ENCODE measurements around the gene GRK3. TPM values are rescaled to one million over a fixed set of nuclear protein-coding genes. Genes with fewer than 3 reads are reported as not detected.

The GRK3 gene
- total and polyA plus RNA-seq, 2 of the 4 experiments (the other 2 are of a cell fraction) = 0.58 to 1.6 TPM

DNA sequence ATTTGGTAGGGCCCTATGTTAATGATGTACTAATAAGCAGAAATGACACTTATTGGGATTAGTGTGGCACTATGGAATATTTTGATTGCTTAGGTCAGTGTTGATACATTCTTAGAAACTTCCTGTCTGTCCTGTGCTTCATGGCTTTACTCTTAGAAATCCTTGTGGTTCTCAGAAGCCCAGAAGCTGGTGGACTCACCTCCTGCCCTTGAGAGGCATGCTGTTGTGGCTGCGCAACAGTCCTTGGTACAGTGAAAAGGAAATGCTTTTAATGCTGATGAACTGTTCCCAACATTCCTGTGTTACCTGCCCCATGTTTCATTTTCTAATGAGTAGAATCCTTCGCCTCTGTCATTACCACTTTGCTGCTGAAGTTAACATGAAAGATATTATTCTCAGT, 125.2 kb downstream of the GRK3 start:
- WGBS, 2 experiments (ENCODE audit: extremely low coverage in 2 of 2, insufficient read length in 1 of 2) = no CpG with 5 or more reads among the region's 2 CpGs
- H3K4me1 ChIP-seq (ENCODE audit: control insufficient read depth, insufficient read depth, low read length) = no peaks in the 10 kb centered on the region
- dilution Hi-C loops (cut with HindIII; ENCODE audit: low sequenced_read_pairs, unreplicated experiment) = no loop called here
- in situ Hi-C loops (cut with MboI; ENCODE audit: low sequenced_read_pairs) = no loop called here
- no peak overlapping the region for H3K4me3 ChIP-seq (ENCODE audit: insufficient read depth, low read depth, low read length)
- no peak overlapping the region for H3K18ac ChIP-seq (ENCODE audit: low read depth, low read length)
- no peak for ATAC-seq (ENCODE audit: low read depth)
- H3K56ac ChIP-seq (ENCODE audit: extremely low read depth, insufficient read depth, low read length) = no peak overlapping the region
- no peak overlapping the region for H2BK20ac ChIP-seq (ENCODE audit: low read depth, low read length)
- no peak overlapping the region for H4K91ac ChIP-seq (ENCODE audit: insufficient read depth, low read depth, low read length)
- no peak for TF ChIP-seq FOS (IDR thresholded peaks at IDR 0.05; ENCODE audit: low read depth, low read length)
- no peak for TF ChIP-seq CEBPB (IDR thresholded peaks at IDR 0.05; ENCODE audit: low read depth, low read length)
- TF ChIP-seq, protein P1, sequence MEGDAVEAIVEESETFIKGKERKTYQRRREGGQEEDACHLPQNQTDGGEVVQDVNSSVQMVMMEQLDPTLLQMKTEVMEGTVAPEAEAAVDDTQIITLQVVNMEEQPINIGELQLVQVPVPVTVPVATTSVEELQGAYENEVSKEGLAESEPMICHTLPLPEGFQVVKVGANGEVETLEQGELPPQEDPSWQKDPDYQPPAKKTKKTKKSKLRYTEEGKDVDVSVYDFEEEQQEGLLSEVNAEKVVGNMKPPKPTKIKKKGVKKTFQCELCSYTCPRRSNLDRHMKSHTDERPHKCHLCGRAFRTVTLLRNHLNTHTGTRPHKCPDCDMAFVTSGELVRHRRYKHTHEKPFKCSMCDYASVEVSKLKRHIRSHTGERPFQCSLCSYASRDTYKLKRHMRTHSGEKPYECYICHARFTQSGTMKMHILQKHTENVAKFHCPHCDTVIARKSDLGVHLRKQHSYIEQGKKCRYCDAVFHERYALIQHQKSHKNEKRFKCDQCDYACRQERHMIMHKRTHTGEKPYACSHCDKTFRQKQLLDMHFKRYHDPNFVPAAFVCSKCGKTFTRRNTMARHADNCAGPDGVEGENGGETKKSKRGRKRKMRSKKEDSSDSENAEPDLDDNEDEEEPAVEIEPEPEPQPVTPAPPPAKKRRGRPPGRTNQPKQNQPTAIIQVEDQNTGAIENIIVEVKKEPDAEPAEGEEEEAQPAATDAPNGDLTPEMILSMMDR (conservative IDR thresholded peaks at IDR 0.05; ENCODE audit: low read depth, low read length) = no peak
- TF ChIP-seq RAD21 (IDR thresholded peaks at IDR 0.05; ENCODE audit: low read length) = no peak
- no peak for TF ChIP-seq RCOR1 (IDR thresholded peaks at IDR 0.05; ENCODE audit: insufficient replicate concordance, low read length)
- no peak for TF ChIP-seq BHLHE40 (IDR thresholded peaks at IDR 0.05; ENCODE audit: low read depth, low read length)
- ChIA-PET CTCF (no interaction called here), POLR2A (ENCODE audit: unreplicated experiment) (interaction anchor here (0.6 kb wide), 1 partner anchor 645 kb away, joined by 3 read pairs; no protein-coding TSS in a partner anchor)
- no peak overlapping the region for H2BK120ac ChIP-seq (ENCODE audit: low read depth, low read length)
- no peak overlapping the region for H3K4me2 ChIP-seq (ENCODE audit: low read depth, low read length)
- H3K14ac ChIP-seq (replicated peaks; ENCODE audit: low read depth, low read length) = no peak overlapping the region
- no peak overlapping the region for H4K5ac ChIP-seq (ENCODE audit: low read depth, low read length)
- H3K4ac ChIP-seq (ENCODE audit: low read depth, low read length) = no peak overlapping the region
- H3K9me3 ChIP-seq (ENCODE audit: control insufficient read depth, insufficient read depth, low read length) = no peaks in the 10 kb centered on the region
- H2AK5ac ChIP-seq (ENCODE audit: low read depth, low read length) = no peak overlapping the region
- H3K23ac ChIP-seq (ENCODE audit: low read depth, low read length) = no peak overlapping the region
- H3K79me1 ChIP-seq (ENCODE audit: low read depth in 1 of 2, low read length in 2 of 2) = no peaks in the 10 kb centered on the region
- no peaks in the 10 kb centered on the region for H3K9me1 ChIP-seq (ENCODE audit: insufficient read depth, low read length)
- no peak overlapping the region for H2BK15ac ChIP-seq (ENCODE audit: low read depth, low read length)
- DNase-seq = no peak
- H2AK9ac ChIP-seq (replicated peaks; ENCODE audit: low read depth, low read length, poor library complexity) = no peak overlapping the region
- intact Hi-C loops (cut with micrococcal nuclease) = no loop called here
- no peaks in the 10 kb centered on the region for H3K27me3 ChIP-seq (ENCODE audit: control insufficient read depth, insufficient read depth, low read length)
- no peaks in the 10 kb centered on the region for H4K20me1 ChIP-seq (ENCODE audit: insufficient read depth, low read length)
- no peak overlapping the region for H4K8ac ChIP-seq (ENCODE audit: low read depth in 2 of 2, low read length in 2 of 2)
- H2BK5ac ChIP-seq (ENCODE audit: low read depth, low read length, poor library complexity, severe bottlenecking) = no peak overlapping the region
- no peaks in the 10 kb centered on the region for H3K36me3 ChIP-seq (ENCODE audit: control insufficient read depth, insufficient read depth, low read length)
- H3K9ac ChIP-seq (ENCODE audit: low read depth, low read length) = no peak overlapping the region
- H2AFZ ChIP-seq (replicated peaks; ENCODE audit: low read length, poor library complexity) = no peak overlapping the region
- BruUV-seq (replicated peaks) = no TSS peak
- no peak overlapping the region for H3K27ac ChIP-seq (ENCODE audit: insufficient read depth, low read length)

Data from IMR-90 (cell line).